Measurements from ENCODE around the gene ZP3.
"Not testable (repeated sequence)": the region's sequence is repeated elsewhere in the genome, so short reads cannot be mapped to it uniquely, and the experiment has no call there.

The ZP3 gene

GRCh38 chr7:76407718-76408117 is 17.0 kb upstream of the ZP3 start:
- DNase-seq: no peak

- no peak for DNase-seq
Observed at GRCh38 chr7:76408121-76408560, 16.6 kb upstream of the ZP3 start.

- no peak for DNase-seq
Observed at GRCh38 chr7:76409537-76409936, 15.2 kb upstream of the ZP3 start, which contains the start of gene SSC4D. SSC4D (minus strand) TSS chr7:76409697; CDS start chr7:76404439, 5,258 bp downstream.

GRCh38 chr7:76411626-76412025 is 13.1 kb upstream of the ZP3 start:
- no peak for DNase-seq

DNA sequence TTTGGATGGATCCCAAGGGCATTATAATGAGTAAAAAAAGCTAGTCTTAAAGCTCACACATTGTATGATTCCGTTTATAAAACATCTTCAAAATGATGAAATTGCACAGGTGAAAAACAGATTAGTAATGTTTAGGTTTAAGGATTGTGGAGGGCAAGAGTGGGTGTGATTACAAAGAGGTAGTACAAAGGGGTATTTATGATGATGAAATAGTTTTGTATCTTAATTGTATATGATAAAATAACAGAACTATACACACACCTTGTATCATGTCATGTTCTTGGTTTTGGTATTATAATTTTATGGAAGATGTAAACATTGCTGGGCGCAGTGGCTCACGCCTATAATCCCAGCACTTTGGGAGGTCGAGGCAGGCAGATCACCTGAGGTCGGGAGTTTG is 12.5 kb upstream of the ZP3 start:
- DNase-seq: no peak

GRCh38 chr7:76417654-76418310 is 7.0 kb upstream of the ZP3 start:
- not testable (repeated sequence) for DNase-seq

GRCh38 chr7:76421097-76421496 is 3.7 kb upstream of the ZP3 start:
- not testable (repeated sequence) for DNase-seq

DNA sequence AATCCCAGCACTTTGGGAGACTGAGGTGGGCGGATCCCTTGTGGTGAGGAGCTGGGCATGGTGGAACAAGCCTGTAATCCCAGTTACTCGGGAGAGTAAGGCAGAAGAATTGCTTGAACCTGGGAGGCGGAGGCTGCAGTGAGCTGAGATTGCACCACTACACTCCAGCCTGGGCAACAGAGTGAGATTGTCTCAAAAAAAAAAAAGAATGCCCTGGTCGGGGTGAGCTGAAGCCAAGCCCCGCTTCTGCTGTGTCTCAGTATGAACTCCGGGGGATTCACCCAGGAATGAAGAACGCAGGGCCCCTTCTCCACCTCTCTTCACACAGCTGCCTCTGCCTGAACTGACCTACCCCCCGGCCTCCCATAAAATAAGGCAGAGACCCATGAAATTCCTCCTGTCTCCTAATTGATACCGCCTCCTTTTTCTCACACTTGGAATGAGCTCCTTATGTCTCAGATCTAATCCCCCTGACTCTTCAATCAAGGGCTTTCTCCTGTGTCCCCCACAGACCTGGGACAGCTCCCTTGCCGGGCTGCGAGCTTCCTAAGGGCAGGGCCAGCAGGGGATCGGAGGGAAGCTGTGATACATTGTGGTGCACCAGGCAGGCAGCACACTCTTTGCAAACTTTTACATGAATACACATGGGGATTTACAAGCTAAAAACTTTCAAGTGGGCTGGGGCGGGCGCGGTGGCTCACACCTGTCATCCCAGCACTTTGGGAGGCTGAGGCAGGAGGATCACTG is 911 bp upstream of the ZP3 start:
- no peak for DNase-seq

- no peak for DNase-seq
Observed at GRCh38 chr7:76425156-76425555, 406 bp downstream of the ZP3 start.

GRCh38 chr7:76425558-76425957 is 808 bp downstream of the ZP3 start:
- not testable (repeated sequence) for DNase-seq

DNA sequence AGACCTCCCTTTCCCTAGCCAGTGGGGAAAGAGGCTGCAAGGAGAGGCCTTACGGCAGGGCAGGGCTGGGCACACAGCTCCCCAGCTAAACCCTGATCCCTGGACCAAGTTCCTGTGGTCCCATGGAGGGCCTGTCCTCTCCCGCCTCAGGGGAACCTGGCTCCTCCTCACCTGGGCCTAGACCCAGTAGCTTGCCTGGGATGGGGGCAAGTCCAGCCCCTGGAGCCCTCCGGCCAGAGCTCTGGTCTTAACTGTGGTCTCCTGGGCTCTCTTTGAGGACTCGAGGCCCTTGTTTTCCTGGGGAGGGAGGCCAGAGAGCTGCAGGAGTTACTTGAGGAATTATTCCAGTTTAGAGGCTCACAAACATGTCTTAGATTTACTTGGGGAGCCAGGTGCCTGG is 1.5 kb downstream of the ZP3 start:
- DNase-seq: no peak

DNA sequence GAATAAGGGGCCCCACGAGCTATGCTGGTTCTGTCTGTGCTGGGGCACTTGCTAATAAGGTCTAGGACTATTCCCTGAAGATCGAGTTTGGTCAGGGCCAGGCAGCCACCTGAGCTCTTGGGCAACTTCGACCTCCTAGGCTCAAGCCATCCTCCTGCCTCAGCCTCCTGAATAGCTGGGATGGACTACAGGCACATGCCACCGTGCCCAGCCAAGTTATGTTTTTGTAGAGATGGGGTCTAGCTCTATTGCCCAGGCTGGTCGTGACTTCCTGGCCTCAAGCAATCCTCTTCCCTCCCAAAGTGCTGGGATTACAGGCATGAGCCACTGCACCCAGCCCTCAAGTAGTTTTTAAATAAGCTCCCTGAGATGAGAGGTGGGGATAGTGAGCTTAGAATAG is 2.9 kb downstream of the ZP3 start:
- no peak for DNase-seq

- DNase-seq: no peak
Observed at GRCh38 chr7:76428149-76428823, 3.5 kb downstream of the ZP3 start.

GRCh38 chr7:76428868-76429805 is 4.4 kb downstream of the ZP3 start:
- DNase-seq: no peak

DNA sequence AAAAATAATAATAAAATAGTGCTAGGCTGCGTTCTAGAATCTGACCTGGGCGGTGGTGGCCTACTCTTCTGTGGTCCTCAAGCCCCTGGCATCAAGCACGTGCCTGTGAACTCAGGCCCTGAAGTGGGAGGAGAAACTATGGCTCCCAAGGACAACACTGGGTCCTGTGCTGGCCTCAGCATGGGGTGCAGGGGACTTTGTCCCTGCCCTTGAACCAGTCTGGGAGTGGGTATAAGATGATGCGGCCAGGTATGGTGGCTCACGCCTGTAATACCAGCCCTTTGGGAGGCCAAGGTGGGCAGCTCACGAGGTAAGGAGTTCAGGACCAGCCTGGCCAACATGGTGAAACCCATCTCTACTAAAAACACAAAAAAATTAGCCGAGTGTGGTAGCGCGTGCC is 5.5 kb downstream of the ZP3 start:
- no peak for DNase-seq

- no peak for DNase-seq
Observed at GRCh38 chr7:76430836-76431235, 6.1 kb downstream of the ZP3 start.

- DNase-seq: peak; percentile 85
Observed at GRCh38 chr7:76437873-76438272, 13.1 kb downstream of the ZP3 start.

GRCh38 chr7:76439120-76439888 is 14.6 kb downstream of the ZP3 start:
- DNase-seq: not testable (repeated sequence)

DNA sequence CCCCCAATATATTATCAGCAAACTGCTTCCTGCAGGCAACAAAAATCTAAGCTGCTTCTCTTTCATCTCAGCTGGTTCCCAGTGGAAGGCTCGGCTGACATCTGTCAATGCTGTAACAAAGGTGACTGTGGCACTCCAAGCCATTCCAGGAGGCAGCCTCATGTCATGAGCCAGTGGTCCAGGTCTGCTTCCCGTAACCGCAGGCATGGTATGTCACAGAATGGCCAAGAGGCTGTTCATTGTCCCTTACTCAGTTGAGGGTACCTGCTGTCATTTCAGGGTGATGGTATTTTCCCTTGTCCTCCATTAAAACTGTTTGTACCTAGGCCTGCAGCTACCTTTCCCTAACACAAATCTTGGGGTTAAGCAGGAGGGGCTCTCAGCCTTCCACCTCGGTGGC is 15.7 kb downstream of the ZP3 start:
- DNase-seq: not testable (repeated sequence)

DNA sequence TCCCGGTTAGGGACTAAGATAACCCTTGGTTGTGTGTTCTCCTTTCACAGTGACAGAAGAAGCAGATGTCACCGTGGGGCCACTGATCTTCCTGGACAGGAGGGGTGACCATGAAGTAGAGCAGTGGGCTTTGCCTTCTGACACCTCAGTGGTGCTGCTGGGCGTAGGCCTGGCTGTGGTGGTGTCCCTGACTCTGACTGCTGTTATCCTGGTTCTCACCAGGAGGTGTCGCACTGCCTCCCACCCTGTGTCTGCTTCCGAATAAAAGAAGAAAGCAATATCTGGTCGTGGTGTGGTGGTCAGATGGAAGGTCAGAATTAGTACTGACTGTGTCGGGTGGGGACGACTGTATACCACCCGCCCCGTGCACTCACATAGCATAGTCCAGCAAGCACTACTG is 17.0 kb downstream of the ZP3 start:
- not testable (repeated sequence) for DNase-seq

DNA sequence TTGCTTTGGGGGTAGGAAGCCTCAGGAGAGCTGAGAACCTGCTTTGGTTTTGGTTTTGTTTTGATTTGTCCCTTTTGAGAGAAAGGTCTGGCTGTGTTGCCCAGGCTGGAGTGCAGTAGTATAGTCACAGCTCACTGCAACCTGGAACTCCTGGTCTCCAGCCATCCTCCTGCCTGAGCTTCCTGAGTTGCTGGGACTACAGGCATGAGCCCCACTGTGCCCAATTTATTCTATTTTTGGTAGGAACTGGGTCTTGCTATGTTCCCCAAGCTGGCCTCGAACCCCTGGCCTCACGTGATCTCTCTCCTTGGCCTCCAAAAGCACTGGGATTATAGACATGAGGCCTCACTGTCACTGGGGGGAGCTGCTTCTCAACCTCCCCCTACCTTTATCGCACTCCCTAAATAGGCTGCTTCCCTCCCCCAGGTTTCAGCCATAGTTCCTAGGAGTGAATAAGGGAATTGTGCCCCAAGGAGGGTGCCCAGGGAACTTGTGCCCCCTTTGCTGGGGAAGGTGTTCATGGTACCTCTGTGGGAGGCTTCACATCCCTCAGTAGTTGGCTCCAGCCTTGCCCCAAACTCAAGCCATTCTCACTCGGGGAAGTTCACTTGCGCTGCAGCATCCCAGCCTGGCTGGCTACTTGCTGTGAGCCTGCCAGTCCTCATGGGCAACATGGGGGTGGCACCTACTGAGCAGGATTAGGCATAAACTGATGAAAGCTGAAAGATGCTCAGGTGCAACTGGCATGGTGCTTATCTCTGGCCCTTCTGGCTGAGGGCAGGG is 18.1 kb downstream of the ZP3 start:
- not testable (repeated sequence) for DNase-seq
